Ishikawa (cell line): Measurements from ENCODE around the gene RGCC.

ENCODE experiments used
- CEBPB ChIP-seq: IDR thresholded peaks from 2 replicates; pipeline ENCODE4 v1.6.1; 2012
- CREB1 ChIP-seq: IDR thresholded peaks from 2 replicates; pipeline ENCODE4 v1.6.1; 2012; ENCODE audit warnings: low read depth
- EP300 ChIP-seq: IDR thresholded peaks from 2 replicates; pipeline ENCODE4 v1.6.1; 2012; ENCODE audit warnings: borderline replicate concordance
- FOXM1 ChIP-seq: IDR thresholded peaks from 2 replicates; pipeline ENCODE4 v1.6.1; 2012; ENCODE audit warnings: low read depth, borderline replicate concordance
- NFIC ChIP-seq: IDR thresholded peaks from 2 replicates; pipeline ENCODE4 v1.6.1; 2012
- RAD21 ChIP-seq: IDR thresholded peaks from 2 replicates; pipeline ENCODE4 v1.6.1; 2012; ENCODE audit warnings: low read depth
- TAF1 ChIP-seq: IDR thresholded peaks from 2 replicates; pipeline ENCODE4 v1.6.1; 2012; ENCODE audit warnings: low read depth, mild to moderate bottlenecking
- TCF12 ChIP-seq: IDR thresholded peaks from 2 replicates; pipeline ENCODE4 v1.6.1; 2012; ENCODE audit warnings: low read depth
- TEAD4 ChIP-seq: IDR thresholded peaks from 2 replicates; pipeline ENCODE4 v1.6.1; 2012
- USF1 ChIP-seq: IDR thresholded peaks from 2 replicates; pipeline ENCODE4 v1.6.1; 2012
- YY1 ChIP-seq: IDR thresholded peaks from 2 replicates; pipeline ENCODE4 v1.6.1; 2012; ENCODE audit warnings: low read depth
- ZBTB7A ChIP-seq: IDR thresholded peaks from 2 replicates; pipeline ENCODE4 v1.6.1; 2012; ENCODE audit warnings: low read depth
- TF ChIP-seq, protein P1 (sequence below): IDR thresholded peaks from 2 replicates; pipeline ENCODE4 v1.6.1; 2012; ENCODE audit warnings: low read depth, mild to moderate bottlenecking
- TF ChIP-seq, protein P2 (sequence below): IDR thresholded peaks from 2 replicates; pipeline ENCODE4 v1.6.1; 2012

GRCh38 chr13:41443969-41444368, 13.4 kb upstream of the RGCC start:
- TF ChIP-seq, protein P1, sequence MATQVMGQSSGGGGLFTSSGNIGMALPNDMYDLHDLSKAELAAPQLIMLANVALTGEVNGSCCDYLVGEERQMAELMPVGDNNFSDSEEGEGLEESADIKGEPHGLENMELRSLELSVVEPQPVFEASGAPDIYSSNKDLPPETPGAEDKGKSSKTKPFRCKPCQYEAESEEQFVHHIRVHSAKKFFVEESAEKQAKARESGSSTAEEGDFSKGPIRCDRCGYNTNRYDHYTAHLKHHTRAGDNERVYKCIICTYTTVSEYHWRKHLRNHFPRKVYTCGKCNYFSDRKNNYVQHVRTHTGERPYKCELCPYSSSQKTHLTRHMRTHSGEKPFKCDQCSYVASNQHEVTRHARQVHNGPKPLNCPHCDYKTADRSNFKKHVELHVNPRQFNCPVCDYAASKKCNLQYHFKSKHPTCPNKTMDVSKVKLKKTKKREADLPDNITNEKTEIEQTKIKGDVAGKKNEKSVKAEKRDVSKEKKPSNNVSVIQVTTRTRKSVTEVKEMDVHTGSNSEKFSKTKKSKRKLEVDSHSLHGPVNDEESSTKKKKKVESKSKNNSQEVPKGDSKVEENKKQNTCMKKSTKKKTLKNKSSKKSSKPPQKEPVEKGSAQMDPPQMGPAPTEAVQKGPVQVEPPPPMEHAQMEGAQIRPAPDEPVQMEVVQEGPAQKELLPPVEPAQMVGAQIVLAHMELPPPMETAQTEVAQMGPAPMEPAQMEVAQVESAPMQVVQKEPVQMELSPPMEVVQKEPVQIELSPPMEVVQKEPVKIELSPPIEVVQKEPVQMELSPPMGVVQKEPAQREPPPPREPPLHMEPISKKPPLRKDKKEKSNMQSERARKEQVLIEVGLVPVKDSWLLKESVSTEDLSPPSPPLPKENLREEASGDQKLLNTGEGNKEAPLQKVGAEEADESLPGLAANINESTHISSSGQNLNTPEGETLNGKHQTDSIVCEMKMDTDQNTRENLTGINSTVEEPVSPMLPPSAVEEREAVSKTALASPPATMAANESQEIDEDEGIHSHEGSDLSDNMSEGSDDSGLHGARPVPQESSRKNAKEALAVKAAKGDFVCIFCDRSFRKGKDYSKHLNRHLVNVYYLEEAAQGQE, result no peak
- TF ChIP-seq TEAD4 (no peak), CREB1 (no peak), TAF1 (no peak), CEBPB (no peak), EP300 (no peak), FOXM1 (no peak), YY1 (no peak), TCF12 (no peak), RAD21 (no peak), USF1 (no peak), ZBTB7A (no peak), NFIC (no peak)
- TF ChIP-seq, protein P2, sequence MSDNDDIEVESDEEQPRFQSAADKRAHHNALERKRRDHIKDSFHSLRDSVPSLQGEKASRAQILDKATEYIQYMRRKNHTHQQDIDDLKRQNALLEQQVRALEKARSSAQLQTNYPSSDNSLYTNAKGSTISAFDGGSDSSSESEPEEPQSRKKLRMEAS, result no peak
